ENCODE data around the gene UBE2QL1.
"Not testable (repeated sequence)": the region's sequence is repeated elsewhere in the genome, so short reads cannot be mapped to it uniquely, and the experiment has no call there.

The UBE2QL1 gene

DNA sequence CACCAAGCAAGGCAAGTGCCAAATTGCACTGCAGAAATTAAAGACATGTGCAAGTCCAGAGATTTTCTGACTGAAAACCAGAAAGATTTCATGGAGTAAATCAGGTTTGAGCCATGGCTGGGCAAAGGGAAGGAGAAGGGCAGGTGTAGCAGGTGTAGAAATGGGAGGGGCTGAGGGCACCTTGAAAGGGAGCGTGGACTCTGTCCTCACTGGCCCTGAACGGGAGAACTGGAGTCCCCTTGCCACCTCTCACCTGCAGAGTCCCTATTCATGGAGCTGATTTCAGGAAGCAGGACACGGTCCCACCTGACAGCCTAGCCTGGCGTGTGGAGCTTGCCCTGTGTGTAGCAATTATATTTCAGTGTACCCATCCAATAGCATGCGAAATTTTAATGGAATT, 46.3 kb downstream of the UBE2QL1 start:
- in situ Hi-C loops (cut with HindIII; ENCODE audit: low sequenced_read_pairs), result no loop called here

- in situ Hi-C loops (cut with HindIII; ENCODE audit: low sequenced_read_pairs), result no loop called here
These were observed 47.0 kb downstream of the UBE2QL1 start for GRCh38 chr5:6495433-6496206.

- in situ Hi-C loops (cut with HindIII; ENCODE audit: low sequenced_read_pairs), result no loop called here
These were observed 47.5 kb downstream of the UBE2QL1 start for GRCh38 chr5:6496207-6496584.

GRCh38 chr5:6496636-6497035, 48.0 kb downstream of the UBE2QL1 start:
- in situ Hi-C loops (cut with HindIII; ENCODE audit: low sequenced_read_pairs), result no loop called here

- in situ Hi-C loops (cut with HindIII; ENCODE audit: low sequenced_read_pairs), result no loop called here
These were observed 48.6 kb downstream of the UBE2QL1 start for GRCh38 chr5:6497262-6497661.

DNA sequence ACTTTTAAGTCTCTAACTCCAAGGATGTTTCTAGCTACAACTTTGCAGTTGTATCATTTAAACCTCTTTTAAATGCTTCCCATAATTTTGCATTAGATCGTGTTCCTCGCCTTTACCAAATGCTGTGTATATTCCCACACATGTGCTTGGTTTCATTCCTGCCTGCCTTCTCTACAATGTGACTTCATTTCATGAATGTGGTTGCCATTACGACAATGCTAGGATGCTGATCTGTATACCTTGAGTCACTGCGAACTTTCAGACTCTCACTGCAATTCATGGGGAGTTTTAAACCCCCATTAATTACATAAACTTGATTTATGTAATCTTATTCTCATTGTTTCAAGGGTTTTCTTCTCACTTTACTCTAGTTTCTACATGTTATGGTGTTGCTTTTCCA, 50.3 kb downstream of the UBE2QL1 start:
- in situ Hi-C loops (cut with HindIII; ENCODE audit: low sequenced_read_pairs), result no loop called here

DNA sequence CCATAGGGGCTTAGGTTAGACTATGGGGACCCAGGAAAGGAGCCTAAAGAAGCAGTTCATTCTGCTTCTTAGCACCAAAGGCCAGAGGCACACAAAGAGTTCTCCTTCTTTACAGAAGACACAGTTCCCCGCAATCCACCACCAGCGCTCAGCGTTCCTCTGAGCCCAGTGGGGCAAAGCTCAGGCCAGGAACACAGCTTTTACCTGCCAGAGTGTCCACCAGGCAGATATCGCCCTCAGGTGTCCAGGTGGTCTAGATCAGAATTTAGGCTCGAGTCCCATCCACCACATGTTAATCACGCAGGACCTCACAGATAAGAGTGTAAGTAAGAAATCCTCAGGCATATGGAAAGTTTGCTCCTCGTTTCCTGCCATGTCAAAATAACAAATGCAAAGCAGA, 53.0 kb downstream of the UBE2QL1 start:
- in situ Hi-C loops (cut with HindIII; ENCODE audit: low sequenced_read_pairs), result no loop called here

DNA sequence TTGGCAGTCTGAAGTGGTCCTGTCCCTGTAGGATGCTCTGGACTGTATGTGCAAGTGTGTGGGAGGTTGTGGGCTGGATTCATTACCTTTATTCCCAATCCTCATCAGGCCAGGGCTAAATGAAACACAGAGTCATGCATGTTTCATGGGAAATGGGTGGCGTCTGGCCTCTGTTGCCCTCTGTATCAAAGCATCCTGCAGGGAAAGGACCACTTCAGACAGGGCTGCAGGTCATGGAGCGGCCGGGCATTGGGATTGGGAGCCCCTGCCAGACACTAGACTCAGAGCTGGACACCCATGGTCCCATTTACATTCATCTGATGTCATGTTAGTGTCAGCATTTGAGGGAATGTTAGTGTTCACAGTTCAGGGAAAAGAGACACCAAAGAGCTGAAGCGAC, 53.8 kb downstream of the UBE2QL1 start:
- in situ Hi-C loops (cut with HindIII; ENCODE audit: low sequenced_read_pairs), result no loop called here

GRCh38 chr5:6503342-6503741, 54.7 kb downstream of the UBE2QL1 start:
- in situ Hi-C loops (cut with HindIII; ENCODE audit: low sequenced_read_pairs), result no loop called here

DNA sequence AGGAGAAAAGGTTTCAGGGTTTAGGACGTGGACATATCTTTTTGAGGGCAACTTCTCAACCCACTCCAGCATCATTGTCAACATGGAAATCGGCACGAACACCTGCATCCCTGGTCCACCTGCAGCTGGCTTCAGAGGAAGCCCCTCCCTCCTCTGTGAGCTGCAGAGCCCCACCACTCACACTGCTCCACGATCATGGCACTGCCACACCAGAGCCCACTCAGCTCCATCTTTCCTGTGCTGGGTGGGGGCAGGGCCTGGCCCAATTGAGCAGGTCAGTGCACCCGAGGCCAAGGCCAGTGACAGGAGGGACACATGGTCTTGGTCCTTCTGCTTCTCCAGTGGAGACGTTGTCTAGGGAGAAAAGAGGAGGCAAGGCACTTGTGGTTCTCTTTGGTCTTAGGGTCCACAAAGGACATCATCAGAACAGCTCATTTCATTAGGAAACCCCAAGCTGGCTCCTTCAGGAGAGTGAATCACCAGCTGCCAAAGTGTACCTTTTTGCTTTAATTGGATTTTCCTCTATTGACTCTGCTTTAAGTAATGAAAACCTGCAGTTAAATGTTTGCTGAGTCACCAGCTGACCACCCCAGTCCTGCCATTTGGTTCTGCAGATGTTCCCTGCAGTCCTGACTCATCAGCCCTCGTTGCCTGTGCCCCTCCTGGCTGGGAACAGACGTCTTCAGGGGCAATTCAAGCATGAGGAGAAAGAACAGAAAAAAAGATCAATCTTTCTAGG, 56.2 kb downstream of the UBE2QL1 start:
- in situ Hi-C loops (cut with HindIII; ENCODE audit: low sequenced_read_pairs), result no loop called here

DNA sequence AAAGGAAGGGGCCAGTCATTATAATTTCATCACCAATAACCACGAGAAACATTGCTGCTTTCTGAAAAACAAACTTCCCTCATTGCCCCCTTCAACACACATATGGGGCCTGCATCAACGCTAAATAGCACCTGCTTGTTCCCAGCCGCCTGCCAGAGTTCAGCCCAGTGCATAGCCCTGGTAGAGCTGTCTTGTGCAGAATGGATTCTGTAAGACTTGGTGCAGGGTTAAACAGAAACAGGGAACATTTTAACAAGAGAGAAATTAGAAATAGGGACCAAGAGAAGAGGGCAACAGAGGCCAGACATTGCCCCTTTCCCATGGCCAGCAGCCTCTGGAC, 56.7 kb downstream of the UBE2QL1 start:
- in situ Hi-C loops (cut with HindIII; ENCODE audit: low sequenced_read_pairs), result no loop called here

- in situ Hi-C loops (cut with HindIII; ENCODE audit: low sequenced_read_pairs), result no loop called here
These were observed 57.3 kb downstream of the UBE2QL1 start for GRCh38 chr5:6505783-6506557.

GRCh38 chr5:6506611-6507010, 58.0 kb downstream of the UBE2QL1 start:
- in situ Hi-C loops (cut with HindIII; ENCODE audit: low sequenced_read_pairs), result no loop called here

- in situ Hi-C loops (cut with HindIII; ENCODE audit: low sequenced_read_pairs), result no loop called here
These were observed 60.3 kb downstream of the UBE2QL1 start for GRCh38 chr5:6508931-6509330.

GRCh38 chr5:6510132-6510531, 61.5 kb downstream of the UBE2QL1 start:
- in situ Hi-C loops (cut with HindIII; ENCODE audit: low sequenced_read_pairs), result no loop called here

DNA sequence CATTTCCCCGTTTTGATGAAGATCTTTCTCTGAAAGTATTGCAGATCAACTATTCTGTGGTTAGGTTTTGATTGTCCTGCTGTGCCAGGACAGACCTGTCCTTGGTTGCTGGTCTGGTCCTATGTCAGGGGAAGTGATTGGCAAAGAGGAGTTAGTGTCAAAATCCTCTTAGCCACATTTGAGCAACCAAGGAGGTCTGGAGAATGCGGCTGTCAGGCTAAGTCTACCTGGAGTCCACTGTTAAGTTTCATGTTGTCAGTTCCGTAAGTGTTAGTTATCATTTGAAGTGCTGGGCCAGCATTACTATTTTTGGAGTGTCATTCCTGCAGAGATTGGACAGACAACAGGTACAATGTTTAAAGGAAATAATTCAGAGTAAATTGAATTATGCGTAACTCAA, 62.3 kb downstream of the UBE2QL1 start:
- in situ Hi-C loops (cut with HindIII; ENCODE audit: low sequenced_read_pairs), result no loop called here

GRCh38 chr5:6515812-6516211, 67.2 kb downstream of the UBE2QL1 start:
- in situ Hi-C loops (cut with HindIII; ENCODE audit: low sequenced_read_pairs), result not testable (repeated sequence)

- in situ Hi-C loops (cut with HindIII; ENCODE audit: low sequenced_read_pairs), result no loop called here
These were observed 68.2 kb downstream of the UBE2QL1 start for GRCh38 chr5:6516823-6517222.

- in situ Hi-C loops (cut with HindIII; ENCODE audit: low sequenced_read_pairs), result no loop called here
These were observed 68.9 kb downstream of the UBE2QL1 start for GRCh38 chr5:6517510-6517909.

GRCh38 chr5:6518298-6519057, 69.8 kb downstream of the UBE2QL1 start:
- in situ Hi-C loops (cut with HindIII; ENCODE audit: low sequenced_read_pairs), result no loop called here

GRCh38 chr5:6520201-6520600, 71.5 kb downstream of the UBE2QL1 start:
- in situ Hi-C loops (cut with HindIII; ENCODE audit: low sequenced_read_pairs), result no loop called here

All from endothelial cell of hepatic sinusoid (primary cell).